Measurements from ENCODE around the gene GULP1.

The GULP1 gene

DNA sequence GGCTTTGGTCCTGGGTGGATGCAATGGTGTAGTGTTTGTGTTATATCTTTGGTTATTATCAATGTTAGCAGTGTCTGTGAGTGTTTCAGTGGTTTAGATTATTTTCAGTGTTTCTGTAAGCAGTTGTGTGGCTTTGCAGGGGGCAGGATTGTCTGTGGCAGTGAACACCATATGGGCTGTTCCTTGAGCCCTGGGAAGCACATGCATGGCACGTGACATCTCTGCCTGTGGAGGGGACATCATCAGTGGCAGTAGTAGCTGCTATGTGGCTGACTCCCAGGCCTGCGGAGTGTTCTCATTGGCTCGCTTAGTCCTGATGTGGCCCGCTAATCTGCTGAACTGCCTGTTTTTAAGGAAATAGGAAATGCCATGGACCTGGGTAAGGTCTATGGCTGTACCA is 327.5 kb downstream of the GULP1 start:
- Histone ChIP-seq H3F3A (ENCODE audit: control insufficient read depth, insufficient read depth) (no peaks in the 10 kb centered on the region), H3K9me3 (ENCODE audit: control insufficient read depth, insufficient read depth, low read length) (peaks cover 2% of the 10 kb centered on the region; the same call in 1 of the 2 replicates), H3K9me2 (replicated peaks; ENCODE audit: control insufficient read depth, low read length) (no peaks in the 10 kb centered on the region), H3K4me1 (ENCODE audit: control insufficient read depth, low read length) (no peaks in the 10 kb centered on the region), H3K36me3 (ENCODE audit: control insufficient read depth, low read length) (no peaks in the 10 kb centered on the region), H3K79me2 (ENCODE audit: control insufficient read depth, low read length) (no peaks in the 10 kb centered on the region), H3K4me2 (ENCODE audit: low read length) (no peak overlapping the region), H3K4me3 (ENCODE audit: low read length) (no peak overlapping the region), H3K27ac (ENCODE audit: low read depth, low read length) (no peak overlapping the region), H3K27me3 (ENCODE audit: control insufficient read depth, low read length) (no peaks in the 10 kb centered on the region), H4K20me1 (ENCODE audit: control insufficient read depth, insufficient read depth, low read depth, low read length) (no peaks in the 10 kb centered on the region)
- TF ChIP-seq EZH2phosphoT487 (IDR thresholded peaks at IDR 0.05; ENCODE audit: borderline replicate concordance, low read length) (no peak), CTCF (IDR thresholded peaks at IDR 0.05; ENCODE audit: low read depth, low read length, poor library complexity, severe bottlenecking) (no peak)

DNA sequence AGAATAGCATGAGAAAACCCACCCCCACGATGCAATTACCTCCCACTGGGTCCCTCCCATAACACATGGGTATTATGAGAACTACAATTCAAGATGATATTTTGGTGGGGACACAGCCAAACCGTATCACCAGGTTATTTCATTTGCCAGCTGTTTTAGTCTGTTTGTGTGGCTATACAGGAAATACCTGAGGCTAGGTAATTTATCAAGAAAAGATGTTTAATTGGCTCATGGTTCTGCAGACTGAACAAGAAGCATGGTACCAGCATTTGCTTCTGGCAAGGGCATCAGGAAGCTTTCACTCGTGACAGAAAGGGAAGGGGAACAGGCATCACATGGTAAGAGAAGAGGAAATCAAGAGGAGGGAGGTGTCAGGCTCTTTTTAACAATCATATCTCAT is 329.2 kb downstream of the GULP1 start:
- H3K36me3 ChIP-seq (ENCODE audit: control insufficient read depth, low read length): no peaks in the 10 kb centered on the region
- TF ChIP-seq CTCF (IDR thresholded peaks at IDR 0.05; ENCODE audit: low read depth, low read length, poor library complexity, severe bottlenecking) (no peak), EZH2phosphoT487 (IDR thresholded peaks at IDR 0.05; ENCODE audit: borderline replicate concordance, low read length) (no peak)
- H3K27ac ChIP-seq (ENCODE audit: low read depth, low read length): no peak overlapping the region
- no peak overlapping the region for H3K4me2 ChIP-seq (ENCODE audit: low read length)
- H3K9me3 ChIP-seq (ENCODE audit: control insufficient read depth, insufficient read depth, low read length): peaks cover 2% of the 10 kb centered on the region; the same call in 1 of the 2 replicates
- no peak overlapping the region for H3K4me3 ChIP-seq (ENCODE audit: low read length)
- no peaks in the 10 kb centered on the region for H3K79me2 ChIP-seq (ENCODE audit: control insufficient read depth, low read length)
- H4K20me1 ChIP-seq (ENCODE audit: control insufficient read depth, insufficient read depth, low read depth, low read length): no peaks in the 10 kb centered on the region
- H3K9me2 ChIP-seq (replicated peaks; ENCODE audit: control insufficient read depth, low read length): no peaks in the 10 kb centered on the region
- H3K4me1 ChIP-seq (ENCODE audit: control insufficient read depth, low read length): no peaks in the 10 kb centered on the region
- no peaks in the 10 kb centered on the region for H3K27me3 ChIP-seq (ENCODE audit: control insufficient read depth, low read length)
- H3F3A ChIP-seq (ENCODE audit: control insufficient read depth, insufficient read depth): no peaks in the 10 kb centered on the region

DNA sequence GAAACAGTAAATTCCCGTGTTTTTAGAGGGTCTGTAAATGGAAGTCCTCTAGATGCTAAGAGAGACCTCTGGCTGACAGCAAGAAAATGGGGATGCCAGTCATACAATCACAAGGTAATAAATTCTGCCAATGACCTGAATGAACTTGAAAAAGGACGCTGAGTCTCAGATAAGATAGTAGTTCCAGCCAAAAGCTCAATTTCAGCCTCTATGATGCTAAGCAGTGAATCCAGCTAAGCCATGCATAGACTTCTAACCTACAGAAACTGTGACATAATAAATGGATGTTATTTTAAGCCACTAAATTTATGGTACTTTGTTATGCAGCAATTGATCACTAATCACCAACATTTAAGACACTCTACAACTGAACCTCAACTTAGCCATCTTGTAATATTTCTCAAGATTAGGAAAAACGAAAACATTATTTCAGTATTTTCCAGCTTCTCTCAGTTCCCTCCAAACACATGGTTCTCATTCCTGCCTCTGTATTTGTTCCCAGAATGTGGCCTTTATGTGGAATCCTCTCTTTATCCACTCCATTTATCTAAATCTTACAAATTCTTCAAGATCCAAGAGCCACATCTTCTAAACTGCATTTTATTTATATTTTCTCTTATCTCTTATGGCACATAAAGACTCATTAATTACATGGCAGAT is 331.1 kb downstream of the GULP1 start:
- H3F3A ChIP-seq (ENCODE audit: control insufficient read depth, insufficient read depth): no peaks in the 10 kb centered on the region
- no peaks in the 10 kb centered on the region for H3K9me2 ChIP-seq (replicated peaks; ENCODE audit: control insufficient read depth, low read length)
- H3K4me1 ChIP-seq (ENCODE audit: control insufficient read depth, low read length): no peaks in the 10 kb centered on the region
- H3K79me2 ChIP-seq (ENCODE audit: control insufficient read depth, low read length): no peaks in the 10 kb centered on the region
- H3K9me3 ChIP-seq (ENCODE audit: control insufficient read depth, insufficient read depth, low read length): peaks cover 2% of the 10 kb centered on the region; the same call in 1 of the 2 replicates
- H4K20me1 ChIP-seq (ENCODE audit: control insufficient read depth, insufficient read depth, low read depth, low read length): no peaks in the 10 kb centered on the region
- TF ChIP-seq EZH2phosphoT487 (IDR thresholded peaks at IDR 0.05; ENCODE audit: borderline replicate concordance, low read length) (no peak), CTCF (IDR thresholded peaks at IDR 0.05; ENCODE audit: low read depth, low read length, poor library complexity, severe bottlenecking) (no peak)
- no peaks in the 10 kb centered on the region for H3K36me3 ChIP-seq (ENCODE audit: control insufficient read depth, low read length)
- H3K4me2 ChIP-seq (ENCODE audit: low read length): no peak overlapping the region
- no peak overlapping the region for H3K4me3 ChIP-seq (ENCODE audit: low read length)
- H3K27me3 ChIP-seq (ENCODE audit: control insufficient read depth, low read length): no peaks in the 10 kb centered on the region
- no peak overlapping the region for H3K27ac ChIP-seq (ENCODE audit: low read depth, low read length)
